GM23338 (cell line): ENCODE results near the gene SEPTIN8. TPM values are rescaled to one million over a fixed set of nuclear protein-coding genes. Genes with fewer than 3 reads are reported as not detected.

Experiments
- ATAC-seq: fragments of 200-7000 bp; cut with Tn5 transposase; 3 replicates; pipeline ENCODE4 v1.9.1; 2020
- DNase-seq: peaks from one replicate; pipeline ENCODE4 v3.0.0-alpha.2; 2015; ENCODE audit warnings: low spot score
- H2AFZ ChIP-seq: fragments of 200-600 bp; sonication (generic); 2 replicates; pipeline ENCODE4 v1.8.0; 2016; ENCODE audit warnings: antibody characterized with exemption, mild to moderate bottlenecking, moderate library complexity
- H3F3A ChIP-seq: fragments of 200-600 bp; sonication (generic); replicated peaks from 2 replicates; pipeline ENCODE4 v1.8.0; 2017; ENCODE audit warnings: antibody characterized with exemption, mixed run types, low read depth
- H3K27ac ChIP-seq: fragments of 200-600 bp; sonication (generic); 2 replicates; pipeline ENCODE4 v1.6.1; 2016; ENCODE audit warnings: low read depth
- H3K27me3 ChIP-seq: fragments of 200-600 bp; sonication (generic); 2 replicates; pipeline ENCODE4 v1.8.0; 2016; ENCODE audit warnings: mild to moderate bottlenecking, mixed run types, moderate library complexity; ENCODE audit not compliant: insufficient read depth
- H3K36me3 ChIP-seq: fragments of 200-600 bp; sonication (generic); 2 replicates; pipeline ENCODE4 v1.8.0; 2016; ENCODE audit warnings: mild to moderate bottlenecking; ENCODE audit not compliant: insufficient read depth
- H3K4me1 ChIP-seq: fragments of 200-600 bp; sonication (generic); 2 replicates; pipeline ENCODE4 v1.8.0; 2016; ENCODE audit warnings: mild to moderate bottlenecking, moderate library complexity; ENCODE audit not compliant: insufficient read depth
- H3K4me2 ChIP-seq: fragments of 200-600 bp; sonication (generic); 2 replicates; pipeline ENCODE4 v1.7.1; 2017; ENCODE audit warnings: mixed run types
- H3K4me3 ChIP-seq: fragments of 200-600 bp; sonication (generic); 2 replicates; pipeline ENCODE4 v1.6.1; 2016; ENCODE audit warnings: mixed run types
- H3K79me2 ChIP-seq: fragments of 200-600 bp; sonication (generic); replicated peaks from 2 replicates; pipeline ENCODE4 v1.8.0; 2017; ENCODE audit warnings: mild to moderate bottlenecking; ENCODE audit not compliant: insufficient read depth
- H3K9me2 ChIP-seq: fragments of 200-600 bp; sonication (generic); 2 replicates; pipeline ENCODE4 v1.8.0; 2017; ENCODE audit not compliant: insufficient read depth
- H4K20me1 ChIP-seq: fragments of 200-600 bp; sonication (generic); replicated peaks from 2 replicates; pipeline ENCODE4 v1.8.0; 2017; ENCODE audit warnings: mild to moderate bottlenecking; ENCODE audit not compliant: insufficient read depth
- H3K27ac Mint-ChIP-seq: 2 replicates; pipeline ENCODE4 v1.8.0; 2020; ENCODE audit warnings: inconsistent platforms, mild to moderate bottlenecking, moderate library complexity, mixed read lengths
- H3K27me3 Mint-ChIP-seq: 3 replicates; pipeline ENCODE4 v1.8.0; 2022; ENCODE audit warnings: low read depth, mild to moderate bottlenecking, moderate library complexity, mixed read lengths, inconsistent platforms; ENCODE audit not compliant: insufficient read depth, poor library complexity
- H3K36me3 Mint-ChIP-seq: 3 replicates; pipeline ENCODE4 v1.8.0; 2021; ENCODE audit warnings: low read depth, mild to moderate bottlenecking, inconsistent platforms, moderate library complexity, mixed read lengths
- H3K4me1 Mint-ChIP-seq: 3 replicates; pipeline ENCODE4 v1.8.0; 2020; ENCODE audit warnings: mild to moderate bottlenecking, inconsistent platforms, mixed read lengths
- H3K4me3 Mint-ChIP-seq: 3 replicates; pipeline ENCODE4 v1.8.0; 2021; ENCODE audit warnings: moderate library complexity, mild to moderate bottlenecking, inconsistent platforms, mixed read lengths
- H3K9me3 Mint-ChIP-seq: 3 replicates; pipeline ENCODE4 v1.8.0; 2020; ENCODE audit warnings: moderate library complexity, mild to moderate bottlenecking, inconsistent platforms, mixed read lengths
- CREB1 ChIP-seq: fragments of 250-450 bp; sonication (Bioruptor Pico); IDR thresholded peaks from 2 replicates; pipeline ENCODE4 v1.5.0; 2020; ENCODE audit warnings: low read depth, mild to moderate bottlenecking, moderate library complexity
- EZH2 ChIP-seq: fragments of 200-600 bp; sonication (generic); IDR thresholded peaks from one replicate; pipeline ENCODE4 v1.8.0; 2017; ENCODE audit warnings: antibody characterized with exemption, mild to moderate bottlenecking, low read depth; ENCODE audit not compliant: unreplicated experiment
- JUNB ChIP-seq: IDR thresholded peaks from one replicate; pipeline ENCODE4 v1.6.1; 2016; ENCODE audit warnings: antibody characterized with exemption; ENCODE audit not compliant: unreplicated experiment
- NANOG ChIP-seq: IDR thresholded peaks from 2 replicates; pipeline ENCODE4 v1.6.1; 2016; ENCODE audit warnings: antibody characterized with exemption, borderline replicate concordance
- STAT1 ChIP-seq: IDR thresholded peaks from one replicate; pipeline ENCODE4 v1.6.1; 2016; ENCODE audit warnings: antibody characterized with exemption; ENCODE audit not compliant: unreplicated experiment
- polyA plus RNA-seq: library from polyadenylated mRNA; unstranded; fragments of >200 nt; fragmentation: Nextera tagmentation; extraction: Ambion mirVana; gene quantifications from 2 replicates; pipeline ENCODE4 v1.2.1, GENCODE V29; 2016
- total RNA-seq: library from RNA; depleted of rRNA; stranded (reverse); fragments of >200 nt; shearing (Covaris generic); gene quantifications from 2 replicates; pipeline ENCODE4 v1.2.3, GENCODE V29; 2014
- TF ChIP-seq, protein P1 (sequence below): fragments of 250-450 bp; sonication (Bioruptor Pico); IDR thresholded peaks from 2 replicates; pipeline ENCODE4 v1.5.0; 2020; ENCODE audit warnings: mild to moderate bottlenecking, moderate library complexity
- TF ChIP-seq, protein P2 (sequence below): IDR thresholded peaks from 2 replicates; pipeline ENCODE4 v1.6.1; 2016; ENCODE audit warnings: antibody characterized with exemption

The SEPTIN8 gene
- total and polyA plus RNA-seq, 2 experiments from 2014 or later = 8.8 to 45.0 TPM

- TF ChIP-seq, protein P1, sequence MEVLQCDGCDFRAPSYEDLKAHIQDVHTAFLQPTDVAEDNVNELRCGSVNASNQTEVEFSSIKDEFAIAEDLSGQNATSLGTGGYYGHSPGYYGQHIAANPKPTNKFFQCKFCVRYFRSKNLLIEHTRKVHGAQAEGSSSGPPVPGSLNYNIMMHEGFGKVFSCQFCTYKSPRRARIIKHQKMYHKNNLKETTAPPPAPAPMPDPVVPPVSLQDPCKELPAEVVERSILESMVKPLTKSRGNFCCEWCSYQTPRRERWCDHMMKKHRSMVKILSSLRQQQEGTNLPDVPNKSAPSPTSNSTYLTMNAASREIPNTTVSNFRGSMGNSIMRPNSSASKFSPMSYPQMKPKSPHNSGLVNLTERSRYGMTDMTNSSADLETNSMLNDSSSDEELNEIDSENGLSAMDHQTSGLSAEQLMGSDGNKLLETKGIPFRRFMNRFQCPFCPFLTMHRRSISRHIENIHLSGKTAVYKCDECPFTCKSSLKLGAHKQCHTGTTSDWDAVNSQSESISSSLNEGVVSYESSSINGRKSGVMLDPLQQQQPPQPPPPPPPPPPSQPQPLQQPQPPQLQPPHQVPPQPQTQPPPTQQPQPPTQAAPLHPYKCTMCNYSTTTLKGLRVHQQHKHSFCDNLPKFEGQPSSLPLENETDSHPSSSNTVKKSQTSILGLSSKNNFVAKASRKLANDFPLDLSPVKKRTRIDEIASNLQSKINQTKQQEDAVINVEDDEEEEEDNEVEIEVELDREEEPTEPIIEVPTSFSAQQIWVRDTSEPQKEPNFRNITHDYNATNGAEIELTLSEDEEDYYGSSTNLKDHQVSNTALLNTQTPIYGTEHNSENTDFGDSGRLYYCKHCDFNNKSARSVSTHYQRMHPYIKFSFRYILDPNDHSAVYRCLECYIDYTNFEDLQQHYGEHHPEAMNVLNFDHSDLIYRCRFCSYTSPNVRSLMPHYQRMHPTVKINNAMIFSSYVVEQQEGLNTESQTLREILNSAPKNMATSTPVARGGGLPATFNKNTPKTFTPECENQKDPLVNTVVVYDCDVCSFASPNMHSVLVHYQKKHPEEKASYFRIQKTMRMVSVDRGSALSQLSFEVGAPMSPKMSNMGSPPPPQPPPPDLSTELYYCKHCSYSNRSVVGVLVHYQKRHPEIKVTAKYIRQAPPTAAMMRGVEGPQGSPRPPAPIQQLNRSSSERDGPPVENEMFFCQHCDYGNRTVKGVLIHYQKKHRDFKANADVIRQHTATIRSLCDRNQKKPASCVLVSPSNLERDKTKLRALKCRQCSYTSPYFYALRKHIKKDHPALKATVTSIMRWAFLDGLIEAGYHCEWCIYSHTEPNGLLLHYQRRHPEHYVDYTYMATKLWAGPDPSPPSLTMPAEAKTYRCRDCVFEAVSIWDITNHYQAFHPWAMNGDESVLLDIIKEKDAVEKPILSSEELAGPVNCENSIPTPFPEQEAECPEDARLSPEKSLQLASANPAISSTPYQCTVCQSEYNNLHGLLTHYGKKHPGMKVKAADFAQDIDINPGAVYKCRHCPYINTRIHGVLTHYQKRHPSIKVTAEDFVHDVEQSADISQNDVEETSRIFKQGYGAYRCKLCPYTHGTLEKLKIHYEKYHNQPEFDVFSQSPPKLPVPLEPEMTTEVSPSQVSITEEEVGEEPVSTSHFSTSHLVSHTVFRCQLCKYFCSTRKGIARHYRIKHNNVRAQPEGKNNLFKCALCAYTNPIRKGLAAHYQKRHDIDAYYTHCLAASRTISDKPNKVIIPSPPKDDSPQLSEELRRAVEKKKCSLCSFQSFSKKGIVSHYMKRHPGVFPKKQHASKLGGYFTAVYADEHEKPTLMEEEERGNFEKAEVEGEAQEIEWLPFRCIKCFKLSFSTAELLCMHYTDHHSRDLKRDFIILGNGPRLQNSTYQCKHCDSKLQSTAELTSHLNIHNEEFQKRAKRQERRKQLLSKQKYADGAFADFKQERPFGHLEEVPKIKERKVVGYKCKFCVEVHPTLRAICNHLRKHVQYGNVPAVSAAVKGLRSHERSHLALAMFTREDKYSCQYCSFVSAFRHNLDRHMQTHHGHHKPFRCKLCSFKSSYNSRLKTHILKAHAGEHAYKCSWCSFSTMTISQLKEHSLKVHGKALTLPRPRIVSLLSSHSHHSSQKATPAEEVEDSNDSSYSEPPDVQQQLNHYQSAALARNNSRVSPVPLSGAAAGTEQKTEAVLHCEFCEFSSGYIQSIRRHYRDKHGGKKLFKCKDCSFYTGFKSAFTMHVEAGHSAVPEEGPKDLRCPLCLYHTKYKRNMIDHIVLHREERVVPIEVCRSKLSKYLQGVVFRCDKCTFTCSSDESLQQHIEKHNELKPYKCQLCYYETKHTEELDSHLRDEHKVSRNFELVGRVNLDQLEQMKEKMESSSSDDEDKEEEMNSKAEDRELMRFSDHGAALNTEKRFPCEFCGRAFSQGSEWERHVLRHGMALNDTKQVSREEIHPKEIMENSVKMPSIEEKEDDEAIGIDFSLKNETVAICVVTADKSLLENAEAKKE = no peak
- TF ChIP-seq, protein P2, sequence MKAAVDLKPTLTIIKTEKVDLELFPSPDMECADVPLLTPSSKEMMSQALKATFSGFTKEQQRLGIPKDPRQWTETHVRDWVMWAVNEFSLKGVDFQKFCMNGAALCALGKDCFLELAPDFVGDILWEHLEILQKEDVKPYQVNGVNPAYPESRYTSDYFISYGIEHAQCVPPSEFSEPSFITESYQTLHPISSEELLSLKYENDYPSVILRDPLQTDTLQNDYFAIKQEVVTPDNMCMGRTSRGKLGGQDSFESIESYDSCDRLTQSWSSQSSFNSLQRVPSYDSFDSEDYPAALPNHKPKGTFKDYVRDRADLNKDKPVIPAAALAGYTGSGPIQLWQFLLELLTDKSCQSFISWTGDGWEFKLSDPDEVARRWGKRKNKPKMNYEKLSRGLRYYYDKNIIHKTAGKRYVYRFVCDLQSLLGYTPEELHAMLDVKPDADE = no peak
- no peak for TF ChIP-seq NANOG
Observed at GRCh38 chr5:132781029-132781428, 4.0 kb upstream of the SEPTIN8 start (continued).

- Histone ChIP-seq H2AFZ (no peak overlapping the region), H4K20me1 (0 out of 2 replicates have a peak, but pooled peaks cover under 1% of the 10 kb centered on the region), H3K27me3 (peaks cover 64% of the 10 kb centered on the region), H3K36me3 (no peaks in the 10 kb centered on the region), H3K9me2 (no peaks in the 10 kb centered on the region), H3K4me3 (no peak overlapping the region), H3K79me2 (no peaks in the 10 kb centered on the region; the same call in 1 of the 2 replicates), H3K4me1 (peaks cover 17% of the 10 kb centered on the region), H3K4me2 (no peak overlapping the region), H3K27ac (no peak overlapping the region), H3F3A (no peaks in the 10 kb centered on the region)
- Mint-ChIP-seq H3K36me3 (no peaks in the 10 kb centered on the region), H3K27me3 (peaks cover 20% of the 10 kb centered on the region), H3K9me3 (no peaks in the 10 kb centered on the region), H3K27ac (no peak overlapping the region), H3K4me1 (peaks cover 21% of the 10 kb centered on the region), H3K4me3 (no peak overlapping the region)
- ATAC-seq (no peak), DNase-seq (no peak)
- TF ChIP-seq CREB1 (CRISPR knock-in tag) (no peak), STAT1 (no peak), JUNB (no peak), EZH2 (no peak)
- TF ChIP-seq, protein P2 = no peak
- TF ChIP-seq, protein P1 = no peak
Observed at GRCh38 chr5:132780577-132780976, 3.5 kb upstream of the SEPTIN8 start.
